8988T (cell line): Measurements from ENCODE around the gene ISM2.

Experiments used
- DNase-seq: peaks from one replicate; pipeline ENCODE4 v3.0.0; 2011

The ISM2 gene

GRCh38 chr14:77458249-77458950, 40.2 kb downstream of the ISM2 start:
- DNase-seq: no peak

- DNase-seq: peak; percentile 71
Measured at GRCh38 chr14:77457522-77458248, 40.9 kb downstream of the ISM2 start, which contains the start of the genes AHSA1 and VIPAS39. AHSA1 (plus strand) TSS chr14:77458093; CDS start chr14:77458190, 97 bp downstream. VIPAS39 (minus strand) TSS chr14:77457601; CDS start chr14:77454102, 3,499 bp downstream.

GRCh38 chr14:77457115-77457521, 41.5 kb downstream of the ISM2 start:
- DNase-seq: no peak

GRCh38 chr14:77455966-77456640, 42.5 kb downstream of the ISM2 start:
- DNase-seq: no peak

GRCh38 chr14:77442196-77442595, 56.4 kb downstream of the ISM2 start:
- no peak for DNase-seq

- no peak for DNase-seq
Measured at GRCh38 chr14:77439861-77440260, 58.8 kb downstream of the ISM2 start.

- DNase-seq: no peak
Measured at GRCh38 chr14:77438596-77438995, 60.0 kb downstream of the ISM2 start.

- DNase-seq: no peak
Measured at GRCh38 chr14:77436042-77436441, 62.6 kb downstream of the ISM2 start.

GRCh38 chr14:77426396-77426795, 72.2 kb downstream of the ISM2 start:
- DNase-seq: no peak

GRCh38 chr14:77424862-77425261, 73.8 kb downstream of the ISM2 start:
- no peak for DNase-seq
